Activated T-helper 9 cell treated with anti-CD3 and anti-CD28 coated beads, Interleukin-2, amount 50 U/mL, for 16 hours (primary cell): ENCODE data around the gene BAG5.

Experiments used
- DNase-seq: peaks from one replicate; pipeline ENCODE4 v3.0.0-alpha.2; 2020; ENCODE audit warnings: low read depth

The BAG5 gene

GRCh38 chr14:103563844-103564505 is 1.5 kb upstream of the BAG5 start:
- no peak for DNase-seq

- DNase-seq, result peak; percentile 18
Measured at GRCh38 chr14:103563226-103563620, 766 bp upstream of the BAG5 start.

GRCh38 chr14:103562179-103562428 is 353 bp downstream of the BAG5 start:
- DNase-seq, result no peak

GRCh38 chr14:103561381-103562178 is 877 bp downstream of the BAG5 start:
- no peak for DNase-seq

- DNase-seq, result no peak
Measured at GRCh38 chr14:103560691-103561090, 1.8 kb downstream of the BAG5 start.

GRCh38 chr14:103559766-103560165 is 2.7 kb downstream of the BAG5 start:
- no peak for DNase-seq

- DNase-seq, result no peak
Measured at GRCh38 chr14:103558071-103558882, 4.2 kb downstream of the BAG5 start.

GRCh38 chr14:103556946-103557758 is 5.3 kb downstream of the BAG5 start:
- no peak for DNase-seq

GRCh38 chr14:103555559-103556337 is 6.7 kb downstream of the BAG5 start:
- DNase-seq, result no peak

- no peak for DNase-seq
Measured at GRCh38 chr14:103552846-103553210, 9.6 kb downstream of the BAG5 start.

GRCh38 chr14:103552011-103552845 is 10.2 kb downstream of the BAG5 start:
- DNase-seq, result no peak

- no peak for DNase-seq
Measured at GRCh38 chr14:103551338-103551762, 11.1 kb downstream of the BAG5 start.

- DNase-seq, result no peak
Measured at GRCh38 chr14:103550451-103551337, 11.8 kb downstream of the BAG5 start.

GRCh38 chr14:103549361-103550311 is 12.8 kb downstream of the BAG5 start:
- DNase-seq, result no peak

GRCh38 chr14:103548463-103549351 is 13.8 kb downstream of the BAG5 start:
- DNase-seq, result no peak

GRCh38 chr14:103547941-103548462 is 14.5 kb downstream of the BAG5 start:
- DNase-seq, result no peak

- no peak for DNase-seq
Measured at GRCh38 chr14:103547455-103547940, 15.0 kb downstream of the BAG5 start.
